GM12875 (cell line): ENCODE data around the gene RELCH.
"Not testable (repeated sequence)": the region's sequence is repeated elsewhere in the genome, so short reads cannot be mapped to it uniquely, and the experiment has no call there.

Experiments used
- H3K4me3 ChIP-seq: one replicate; pipeline ENCODE4 v1.5.1; 2011; ENCODE audit warnings: low read depth, low read length, control low read depth
- TF ChIP-seq, protein P1 (sequence below): IDR thresholded peaks from 2 replicates; pipeline ENCODE4 v1.5.1; 2011; ENCODE audit warnings: low read depth, mild to moderate bottlenecking, control low read depth, inconsistent platforms, low read length, moderate library complexity, borderline replicate concordance; ENCODE audit not compliant: insufficient read depth

The RELCH gene

DNA sequence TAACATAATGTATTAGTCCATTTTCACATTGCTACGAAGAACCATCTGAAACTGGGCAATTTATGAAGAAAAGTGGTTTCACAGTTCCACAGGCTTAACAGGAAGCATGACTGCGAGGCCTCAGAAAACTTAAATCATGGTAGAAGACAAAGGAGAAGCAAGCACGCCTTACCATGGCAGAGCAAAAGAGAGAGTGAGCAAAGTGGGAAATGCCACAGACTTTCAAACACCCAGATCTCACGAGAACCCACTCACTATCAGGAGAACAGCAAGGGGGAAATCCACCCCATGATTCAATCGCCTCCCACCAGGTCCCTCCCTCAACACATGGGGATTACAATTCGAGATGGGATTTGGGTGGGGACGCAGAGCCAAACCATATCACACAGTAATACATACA is 22.7 kb upstream of the RELCH start:
- H3K4me3 ChIP-seq: no peak overlapping the region
- TF ChIP-seq, protein P1, sequence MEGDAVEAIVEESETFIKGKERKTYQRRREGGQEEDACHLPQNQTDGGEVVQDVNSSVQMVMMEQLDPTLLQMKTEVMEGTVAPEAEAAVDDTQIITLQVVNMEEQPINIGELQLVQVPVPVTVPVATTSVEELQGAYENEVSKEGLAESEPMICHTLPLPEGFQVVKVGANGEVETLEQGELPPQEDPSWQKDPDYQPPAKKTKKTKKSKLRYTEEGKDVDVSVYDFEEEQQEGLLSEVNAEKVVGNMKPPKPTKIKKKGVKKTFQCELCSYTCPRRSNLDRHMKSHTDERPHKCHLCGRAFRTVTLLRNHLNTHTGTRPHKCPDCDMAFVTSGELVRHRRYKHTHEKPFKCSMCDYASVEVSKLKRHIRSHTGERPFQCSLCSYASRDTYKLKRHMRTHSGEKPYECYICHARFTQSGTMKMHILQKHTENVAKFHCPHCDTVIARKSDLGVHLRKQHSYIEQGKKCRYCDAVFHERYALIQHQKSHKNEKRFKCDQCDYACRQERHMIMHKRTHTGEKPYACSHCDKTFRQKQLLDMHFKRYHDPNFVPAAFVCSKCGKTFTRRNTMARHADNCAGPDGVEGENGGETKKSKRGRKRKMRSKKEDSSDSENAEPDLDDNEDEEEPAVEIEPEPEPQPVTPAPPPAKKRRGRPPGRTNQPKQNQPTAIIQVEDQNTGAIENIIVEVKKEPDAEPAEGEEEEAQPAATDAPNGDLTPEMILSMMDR: no peak

DNA sequence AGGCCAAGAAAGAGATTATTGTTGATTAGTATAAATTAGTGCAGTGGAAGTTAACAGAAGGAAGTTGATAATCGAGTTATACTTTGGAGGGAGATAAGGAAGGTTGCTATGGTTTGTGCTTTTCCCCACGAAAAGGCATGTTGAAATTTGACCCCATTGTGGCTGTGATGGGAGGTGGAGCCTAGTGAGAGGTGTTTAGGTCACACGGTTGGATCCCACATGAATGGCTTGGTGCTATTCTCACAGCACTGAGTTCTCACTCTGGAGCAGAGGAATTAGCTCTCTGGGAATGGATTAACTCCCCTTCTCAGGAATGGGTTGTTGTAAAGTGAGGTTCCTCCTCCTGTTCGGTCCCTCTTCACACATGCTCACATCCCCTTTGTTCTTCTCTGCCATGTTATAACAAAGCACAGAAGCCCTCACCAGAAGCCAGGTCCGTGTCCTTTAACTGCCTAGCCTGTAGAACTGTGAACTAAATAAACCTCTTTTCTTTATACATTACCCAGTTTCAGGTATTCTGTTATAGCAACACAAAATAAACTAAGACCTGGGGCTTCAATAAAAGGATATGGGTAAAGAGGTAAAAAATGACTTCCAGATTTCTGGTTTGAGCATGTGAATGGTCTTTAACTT is 22.1 kb upstream of the RELCH start:
- TF ChIP-seq, protein P1: no peak
- H3K4me3 ChIP-seq: no peak overlapping the region

DNA sequence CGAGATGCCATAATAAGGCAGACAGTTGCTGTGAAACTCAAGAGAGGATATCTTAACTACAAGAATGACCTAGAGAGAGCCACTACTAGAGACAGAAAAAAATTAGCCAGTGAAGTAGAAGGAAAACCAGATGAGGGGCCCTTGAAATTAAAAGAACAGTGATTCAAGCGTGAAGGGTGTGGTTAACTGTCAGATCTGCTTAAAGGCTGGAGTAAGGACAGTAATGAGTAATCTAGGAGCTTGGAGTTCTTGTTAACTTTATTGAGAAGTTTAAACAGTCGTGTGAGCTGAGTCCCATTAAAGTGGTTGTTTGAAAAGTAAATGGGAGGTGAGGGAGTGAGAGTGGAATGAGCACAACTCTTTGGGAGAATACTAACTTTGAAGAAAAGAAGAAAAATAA is 21.5 kb upstream of the RELCH start:
- H3K4me3 ChIP-seq: no peak overlapping the region
- TF ChIP-seq, protein P1: no peak

DNA sequence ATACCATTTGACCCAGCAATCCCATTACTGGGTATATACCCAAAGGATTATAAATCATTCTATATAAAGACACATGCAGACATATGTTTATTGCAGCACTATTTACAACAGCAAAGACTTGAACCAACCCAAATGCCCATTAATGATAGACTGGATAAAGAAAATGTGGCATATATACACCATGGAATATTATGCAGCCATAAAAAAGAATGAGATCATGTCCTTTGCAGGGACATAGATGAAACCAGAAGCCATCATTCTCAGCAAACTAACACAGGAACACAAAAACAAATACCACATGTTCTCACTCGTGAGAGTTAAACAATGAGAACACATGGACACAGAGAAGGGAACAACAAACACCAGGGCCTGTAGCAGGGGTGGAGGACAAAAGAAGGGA is 20.5 kb upstream of the RELCH start:
- H3K4me3 ChIP-seq: not testable (repeated sequence)

DNA sequence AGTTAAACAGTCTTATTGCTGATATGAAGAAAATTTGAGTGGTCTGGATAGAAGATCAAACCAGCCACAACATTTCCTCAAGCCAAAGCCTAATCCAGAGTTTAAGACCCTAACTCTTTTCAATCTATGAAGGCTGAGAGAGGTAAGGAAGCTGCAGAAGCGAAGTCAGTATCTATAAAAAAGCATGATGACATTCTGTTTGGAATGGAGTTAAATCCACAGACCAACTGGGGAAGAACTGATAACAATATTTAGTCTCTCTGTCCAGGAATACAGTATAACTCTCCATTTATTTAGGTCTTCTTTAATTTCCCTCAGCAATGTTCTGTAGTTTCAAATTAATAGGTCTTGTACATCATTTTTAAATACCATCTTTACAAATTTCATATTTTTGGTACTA is 16.2 kb upstream of the RELCH start:
- TF ChIP-seq, protein P1: no peak
- no peak overlapping the region for H3K4me3 ChIP-seq

DNA sequence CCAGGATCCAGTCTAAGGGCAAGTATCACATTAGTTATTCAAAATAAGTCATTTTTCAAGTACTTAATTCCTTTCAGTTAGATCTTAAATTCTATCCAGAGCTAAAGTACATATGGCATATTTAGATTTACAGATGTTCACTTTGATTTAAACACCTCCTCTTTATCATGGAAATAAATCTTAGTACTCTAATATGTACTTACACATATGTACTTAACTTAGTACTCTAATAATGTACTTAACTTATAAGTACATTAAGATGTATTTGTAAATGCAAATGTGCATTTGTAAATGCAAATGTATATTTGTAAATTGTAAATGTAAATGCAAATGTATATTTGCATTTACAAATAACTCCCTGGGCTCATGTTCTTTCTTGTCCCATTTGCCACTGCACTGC is 14.8 kb upstream of the RELCH start:
- TF ChIP-seq, protein P1: no peak
- no peak overlapping the region for H3K4me3 ChIP-seq

DNA sequence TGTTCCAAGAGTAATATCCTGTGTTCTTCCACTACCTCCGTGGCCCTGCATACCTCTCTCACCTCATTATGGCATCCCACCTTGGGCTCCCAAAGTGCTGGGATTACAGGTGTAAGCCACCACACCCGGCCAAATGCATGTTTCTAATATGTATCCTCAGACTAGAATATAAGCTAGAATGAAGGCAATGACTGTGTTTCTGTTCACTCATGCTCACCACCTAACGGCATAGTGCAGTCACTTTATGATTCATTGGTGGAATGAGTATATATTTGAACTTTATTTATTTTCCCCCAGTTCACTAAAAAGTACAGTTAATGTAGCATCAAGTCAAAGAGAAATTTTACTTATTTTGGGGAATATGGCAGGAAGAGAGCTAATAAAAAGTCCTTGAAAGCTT is 11.5 kb upstream of the RELCH start:
- H3K4me3 ChIP-seq: no peak overlapping the region
- TF ChIP-seq, protein P1: no peak

DNA sequence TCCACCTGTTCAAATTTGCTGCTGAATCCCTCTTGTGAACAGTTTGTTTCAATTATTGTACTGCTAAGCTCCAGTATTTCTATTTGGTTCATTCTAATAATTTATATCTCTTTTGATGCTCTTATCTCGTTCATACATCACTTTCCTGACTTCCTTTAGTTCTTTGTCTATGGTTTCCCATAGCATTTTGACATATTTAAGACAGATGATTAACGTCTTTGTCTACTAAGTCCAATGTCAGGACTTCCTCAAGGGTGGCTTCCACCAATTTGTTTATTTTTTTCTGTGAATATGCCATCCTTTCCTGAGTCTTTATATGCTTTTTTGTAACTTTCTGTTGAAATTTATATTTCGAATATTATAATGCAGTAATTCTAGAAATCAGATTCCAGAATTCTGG is 9.8 kb upstream of the RELCH start:
- TF ChIP-seq, protein P1: no peak

More for the DNA sequence above, 9.8 kb upstream of the RELCH start:
- no peak overlapping the region for H3K4me3 ChIP-seq
